Lower leg skin (tissue), 3 donors: Measurements from ENCODE around the gene NPM3.

ENCODE experiments used
- POLR2A ChIP-seq, 2 donors: fragments of 450-650 bp; IDR thresholded peaks; one replicate each; pipeline ENCODE4 v1.6.1; 2016 to 2017; ENCODE audit warnings: antibody characterized with exemption in 2 of 2, mild to moderate bottlenecking in 1 of 2, moderate library complexity in 1 of 2
- TF ChIP-seq, protein P1 (sequence below), 3 donors: fragments of 450-650 bp; IDR thresholded peaks; one replicate each; pipeline ENCODE4 v1.5.1; 2016; ENCODE audit warnings: antibody characterized with exemption in 3 of 3, mild to moderate bottlenecking in 3 of 3, moderate library complexity in 2 of 3

DNA sequence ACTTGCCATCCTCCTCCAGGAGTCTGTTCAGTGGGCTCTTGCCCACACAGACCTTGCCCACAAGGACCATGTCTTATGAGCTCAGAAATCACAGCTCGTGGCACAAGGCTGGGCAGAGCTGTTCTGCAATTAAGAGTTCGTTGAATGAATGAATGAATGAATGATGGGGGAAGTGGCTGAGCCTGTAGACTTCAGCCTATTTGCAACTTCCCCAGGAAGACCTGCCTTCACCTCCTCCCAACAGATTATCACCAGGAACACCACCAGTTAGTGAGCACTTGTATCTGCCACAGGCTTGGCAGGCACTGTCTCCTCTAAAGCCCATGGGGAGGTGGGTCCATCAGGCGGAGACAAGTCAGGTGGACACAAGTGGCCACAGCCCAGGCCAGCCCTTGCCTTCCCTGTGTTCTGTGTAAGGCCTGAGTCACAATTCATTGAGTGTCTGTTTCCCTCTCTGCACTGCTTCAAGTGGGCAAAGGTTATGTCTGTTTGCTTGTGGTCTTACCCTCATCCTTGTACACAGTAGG is 5.6 kb downstream of the NPM3 start:
- TF ChIP-seq, protein P1, sequence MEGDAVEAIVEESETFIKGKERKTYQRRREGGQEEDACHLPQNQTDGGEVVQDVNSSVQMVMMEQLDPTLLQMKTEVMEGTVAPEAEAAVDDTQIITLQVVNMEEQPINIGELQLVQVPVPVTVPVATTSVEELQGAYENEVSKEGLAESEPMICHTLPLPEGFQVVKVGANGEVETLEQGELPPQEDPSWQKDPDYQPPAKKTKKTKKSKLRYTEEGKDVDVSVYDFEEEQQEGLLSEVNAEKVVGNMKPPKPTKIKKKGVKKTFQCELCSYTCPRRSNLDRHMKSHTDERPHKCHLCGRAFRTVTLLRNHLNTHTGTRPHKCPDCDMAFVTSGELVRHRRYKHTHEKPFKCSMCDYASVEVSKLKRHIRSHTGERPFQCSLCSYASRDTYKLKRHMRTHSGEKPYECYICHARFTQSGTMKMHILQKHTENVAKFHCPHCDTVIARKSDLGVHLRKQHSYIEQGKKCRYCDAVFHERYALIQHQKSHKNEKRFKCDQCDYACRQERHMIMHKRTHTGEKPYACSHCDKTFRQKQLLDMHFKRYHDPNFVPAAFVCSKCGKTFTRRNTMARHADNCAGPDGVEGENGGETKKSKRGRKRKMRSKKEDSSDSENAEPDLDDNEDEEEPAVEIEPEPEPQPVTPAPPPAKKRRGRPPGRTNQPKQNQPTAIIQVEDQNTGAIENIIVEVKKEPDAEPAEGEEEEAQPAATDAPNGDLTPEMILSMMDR (IDR thresholded peaks at IDR 0.05): no peak
- no peak for TF ChIP-seq POLR2A (IDR thresholded peaks at IDR 0.05)
